HepG2 (cell line): ENCODE data around the gene HOXA7. TPM values are rescaled to one million over a fixed set of nuclear protein-coding genes. Genes with fewer than 3 reads are reported as not detected.

Experiments used
- CBX2 ChIP-seq, 2 experiments: fragments of 200-600 bp in 1 of 2; sonication (generic); formaldehyde crosslinking in 1 of 2; IDR thresholded peaks; 2 replicates each; pipeline versions ENCODE4 v1.7.0 to v1.8.1; 2018 to 2022; ENCODE audit warnings: low read depth in 2 of 2, low read length in 1 of 2, mild to moderate bottlenecking in 1 of 2, missing genetic modification reagents in 1 of 2
- CBX5 ChIP-seq: sonication (generic); formaldehyde crosslinking; IDR thresholded peaks from 2 replicates; pipeline ENCODE4 v1.4.0; 2020; ENCODE audit warnings: missing genetic modification reagents, borderline replicate concordance
- CEBPG ChIP-seq: IDR thresholded peaks from 2 replicates; pipeline ENCODE4 v1.6.1; 2016
- DNMT3B ChIP-seq: conservative IDR thresholded peaks from 2 replicates; pipeline ENCODE4 v1.6.1; 2016; ENCODE audit warnings: missing biosample characterization, control low read depth
- DRAP1 ChIP-seq: IDR thresholded peaks from 2 replicates; pipeline ENCODE4 v1.6.1; 2016; ENCODE audit warnings: missing genetic modification reagents, missing compliant biosample characterization
- HIC2 ChIP-seq: sonication (generic); formaldehyde crosslinking; IDR thresholded peaks from 2 replicates; pipeline ENCODE4 v1.9.0; 2022; ENCODE audit warnings: low read depth, missing genetic modification reagents
- HMGXB4 ChIP-seq, 2 experiments: sonication (generic) in 1 of 2; formaldehyde crosslinking in 1 of 2; IDR thresholded peaks; 2 replicates each; pipeline versions ENCODE4 v1.4.0 to v1.6.1; 2018 to 2020; ENCODE audit warnings: missing genetic modification reagents in 2 of 2, borderline replicate concordance in 1 of 2, low read depth in 1 of 2, mild to moderate bottlenecking in 1 of 2, missing biosample characterization in 1 of 2
- ISX ChIP-seq: sonication (generic); formaldehyde crosslinking; conservative IDR thresholded peaks from 2 replicates; pipeline ENCODE4 v1.5.0; 2020; ENCODE audit warnings: missing genetic modification reagents
- KLF15 ChIP-seq: sonication (generic); formaldehyde crosslinking; IDR thresholded peaks from 2 replicates; pipeline ENCODE4 v1.8.1; 2023; ENCODE audit warnings: borderline replicate concordance, mild to moderate bottlenecking, inconsistent platforms, missing genetic modification reagents, mixed read lengths
- MIXL1 ChIP-seq: IDR thresholded peaks from 2 replicates; pipeline ENCODE4 v1.6.1; 2016
- MZF1 ChIP-seq: sonication (generic); formaldehyde crosslinking; IDR thresholded peaks from 2 replicates; pipeline ENCODE4 v1.8.1; 2023; ENCODE audit warnings: mild to moderate bottlenecking, missing genetic modification reagents, borderline replicate concordance
- PBX2 ChIP-seq: IDR thresholded peaks from 2 replicates; pipeline ENCODE4 v1.6.1; 2016; ENCODE audit warnings: control low read depth
- PHF8 ChIP-seq: sonication (generic); formaldehyde crosslinking; IDR thresholded peaks from 2 replicates; pipeline ENCODE4 v1.5.0; 2020; ENCODE audit warnings: missing genetic modification reagents
- RAD51 ChIP-seq: fragments of 450-650 bp; IDR thresholded peaks from 2 replicates; pipeline ENCODE4 v1.6.1; 2016; ENCODE audit warnings: borderline replicate concordance
- SIN3A ChIP-seq: IDR thresholded peaks from 2 replicates; pipeline ENCODE4 v1.6.1; 2011; ENCODE audit warnings: low read depth, mild to moderate bottlenecking, control low read depth, low read length, borderline replicate concordance
- SMAD1 ChIP-seq: sonication (generic); formaldehyde crosslinking; IDR thresholded peaks from 2 replicates; pipeline ENCODE4 v1.4.0; 2020; ENCODE audit warnings: missing genetic modification reagents, low read depth, mild to moderate bottlenecking, borderline replicate concordance
- SOX13 ChIP-seq, 3 experiments: fragments of 450-650 bp in 1 of 3; sonication (generic) in 1 of 3; formaldehyde crosslinking in 1 of 3; IDR thresholded peaks in 2 of 3; conservative IDR thresholded peaks in 1 of 3; 2 replicates each; pipeline versions ENCODE4 v1.5.0 to v1.6.1; 2016 to 2020; ENCODE audit warnings: antibody characterized with exemption in 1 of 3, mild to moderate bottlenecking in 1 of 3, missing compliant biosample characterization in 1 of 3, missing genetic modification reagents in 1 of 3, moderate library complexity in 1 of 3
- TSC22D2 ChIP-seq: sonication (generic); formaldehyde crosslinking; IDR thresholded peaks from 2 replicates; pipeline ENCODE4 v1.5.1; 2020; ENCODE audit warnings: missing genetic modification reagents, mild to moderate bottlenecking, borderline replicate concordance
- ZC3H4 ChIP-seq: sonication (generic); formaldehyde crosslinking; IDR thresholded peaks from 2 replicates; pipeline ENCODE4 v1.4.0; 2020; ENCODE audit warnings: missing genetic modification reagents, borderline replicate concordance
- ZNF17 ChIP-seq: sonication (generic); formaldehyde crosslinking; IDR thresholded peaks from 2 replicates; pipeline ENCODE4 v1.5.0; 2020; ENCODE audit warnings: mild to moderate bottlenecking, missing genetic modification reagents
- ZNF530 ChIP-seq: sonication (generic); formaldehyde crosslinking; IDR thresholded peaks from 2 replicates; pipeline ENCODE4 v1.5.0; 2020; ENCODE audit warnings: low read depth, mild to moderate bottlenecking, missing genetic modification reagents
- polyA plus RNA-seq, 8 experiments: library from polyadenylated mRNA; depleted of rRNA in 3 of 8; stranded (reverse) in 7 of 8; unstranded in 1 of 8; fragments of >200 nt; fragmentation: Illumina TruSeq in 4 of 8; extraction: Trizol in 4 of 8; gene quantifications; 2 replicates each; pipeline versions ENCODE4 v1.2.1 to v1.2.3, GENCODE V29; 2011 to 2016; ENCODE audit warnings: low read depth in 4 of 8, missing spikeins in 1 of 8, mixed read lengths in 1 of 8; ENCODE audit not compliant: insufficient read depth in 1 of 8
- total RNA-seq, 5 experiments: library from RNA; depleted of rRNA; stranded (reverse); fragments of >200 nt; fragmentation: Illumina TruSeq; extraction: Trizol; gene quantifications; 2 replicates each; pipeline ENCODE4 v1.2.3, GENCODE V29; 2016; ENCODE audit warnings: low read depth in 1 of 5
- TF ChIP-seq, protein P1 (sequence below): sonication (generic); formaldehyde crosslinking; IDR thresholded peaks from 2 replicates; pipeline ENCODE4 v1.5.0; 2020; ENCODE audit warnings: missing genetic modification reagents

Gene HOXA7
- total and polyA plus RNA-seq, 2 of the 13 experiments (the other 11 are each of a cell fraction or from before 2014, with no cell fraction given) = 0.05 TPM; not detected in 1

DNA sequence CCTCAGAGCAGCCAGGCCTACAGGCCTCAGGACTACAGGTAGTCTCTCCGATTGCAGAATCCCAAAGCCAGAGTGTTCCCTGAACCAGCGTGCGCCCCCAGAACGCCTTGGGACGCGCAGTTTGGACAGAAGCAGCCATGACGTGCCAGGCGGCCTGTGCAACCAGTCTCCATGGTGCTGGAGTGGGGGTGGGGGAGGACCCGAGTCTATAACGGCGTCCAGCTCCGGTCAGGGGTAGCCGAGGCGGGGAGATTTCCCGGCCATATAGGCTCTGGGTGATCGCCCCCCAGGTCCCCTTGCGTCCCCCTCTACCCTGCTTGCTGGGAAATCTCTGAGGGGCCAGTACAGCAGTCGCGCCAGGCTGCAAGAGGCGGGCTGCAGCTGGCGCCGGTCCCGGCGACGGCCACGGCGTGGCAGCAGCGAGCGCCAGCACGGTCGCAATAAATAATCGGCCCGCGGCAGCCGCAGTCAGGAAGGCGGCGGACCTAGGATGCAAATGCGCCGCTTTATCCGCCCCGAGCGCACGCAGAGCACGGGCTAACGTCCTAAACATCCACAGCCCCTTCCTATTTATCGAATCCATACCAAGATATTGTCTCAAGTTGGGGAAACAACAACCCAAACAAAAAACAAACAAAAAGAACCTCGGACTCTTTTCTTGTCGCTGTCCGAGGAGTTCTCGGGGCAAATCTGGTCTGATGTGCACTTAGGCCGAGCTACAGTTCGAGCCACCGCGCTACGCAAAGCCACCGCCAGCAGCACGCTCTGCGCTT is 5.7 kb downstream of the HOXA7 start (continued):
- no peak for TF ChIP-seq PBX2
- TF ChIP-seq HMGXB4 (CRISPR knock-in tag; IDR thresholded peaks at IDR 0.05; ENCODE audit: borderline replicate concordance in 1 of 2, low read depth in 1 of 2) = peak; percentile 85 to 93
- peak; percentile 4; the same call in 1 of the 2 replicates for TF ChIP-seq SMAD1
- no peak for TF ChIP-seq DRAP1 (CRISPR knock-in tag)
- TF ChIP-seq SOX13 (IDR thresholded peaks at IDR 0.05) = no peak
- TF ChIP-seq SOX13 (CRISPR knock-in tag; conservative IDR thresholded peaks at IDR 0.05 in 1 of 2, IDR thresholded peaks at IDR 0.05 in 1 of 2) = no peak
- no peak for TF ChIP-seq ZNF530 (CRISPR knock-in tag)
- TF ChIP-seq TSC22D2 = no peak
- no peak for TF ChIP-seq ISX
- TF ChIP-seq CEBPG (CRISPR knock-in tag) = no peak
- TF ChIP-seq KLF15 (CRISPR knock-in tag) = no peak
- no peak for TF ChIP-seq ZC3H4 (CRISPR knock-in tag)
- no peak for TF ChIP-seq HIC2
- TF ChIP-seq ZNF17 (CRISPR knock-in tag) = no peak
- TF ChIP-seq RAD51 = no peak
- no peak for TF ChIP-seq CBX5 (CRISPR knock-in tag)
- peak; percentile 86 for TF ChIP-seq PHF8 (CRISPR knock-in tag)
- TF ChIP-seq, protein P1, sequence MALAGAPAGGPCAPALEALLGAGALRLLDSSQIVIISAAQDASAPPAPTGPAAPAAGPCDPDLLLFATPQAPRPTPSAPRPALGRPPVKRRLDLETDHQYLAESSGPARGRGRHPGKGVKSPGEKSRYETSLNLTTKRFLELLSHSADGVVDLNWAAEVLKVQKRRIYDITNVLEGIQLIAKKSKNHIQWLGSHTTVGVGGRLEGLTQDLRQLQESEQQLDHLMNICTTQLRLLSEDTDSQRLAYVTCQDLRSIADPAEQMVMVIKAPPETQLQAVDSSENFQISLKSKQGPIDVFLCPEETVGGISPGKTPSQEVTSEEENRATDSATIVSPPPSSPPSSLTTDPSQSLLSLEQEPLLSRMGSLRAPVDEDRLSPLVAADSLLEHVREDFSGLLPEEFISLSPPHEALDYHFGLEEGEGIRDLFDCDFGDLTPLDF = no peak
- no peak for TF ChIP-seq SIN3A
- no peak for TF ChIP-seq MIXL1 (CRISPR knock-in tag)
- no peak for TF ChIP-seq DNMT3B (CRISPR knock-in tag)
- no peak for TF ChIP-seq MZF1 (CRISPR knock-in tag)
- no peak for TF ChIP-seq CBX2 (IDR thresholded peaks at IDR 0.05; ENCODE audit: low read depth, low read length)
- no peak for TF ChIP-seq CBX2 (CRISPR knock-in tag; IDR thresholded peaks at IDR 0.05; ENCODE audit: low read depth)
